Gastrocnemius medialis (tissue), 4 donors: Measurements from ENCODE around the gene ARHGAP24.

Experiments used
- CTCF ChIP-seq, 5 experiments: fragments of 450-650 bp in 3 of 5; fragments of 200-600 bp in 2 of 5; sonication (generic) in 2 of 5; IDR thresholded peaks in 4 of 5; conservative IDR thresholded peaks in 1 of 5; 1 replicate in 4 of 5; 2 replicates in 1 of 5; pipeline ENCODE4 v1.5.1; 2016 to 2019; ENCODE audit warnings: antibody characterized with exemption in 5 of 5, mild to moderate bottlenecking in 3 of 5, moderate library complexity in 3 of 5
- POLR2A ChIP-seq, 2 donors: fragments of 450-650 bp; IDR thresholded peaks; one replicate each; pipeline ENCODE4 v1.6.1; 2017; ENCODE audit warnings: antibody characterized with exemption in 2 of 2, mild to moderate bottlenecking in 2 of 2, moderate library complexity in 2 of 2

GRCh38 chr4:85495621-85496020 is 20.7 kb downstream of the ARHGAP24 start:
- TF ChIP-seq CTCF (IDR thresholded peaks at IDR 0.05 in 4 of 5, conservative IDR thresholded peaks at IDR 0.05 in 1 of 5): no peak
- no peak for TF ChIP-seq POLR2A (IDR thresholded peaks at IDR 0.05)
